Ishikawa (cell line): ENCODE results near the gene GABRA5.

Source experiments
- CEBPB ChIP-seq: IDR thresholded peaks from 2 replicates; pipeline ENCODE4 v1.6.1; 2012
- CREB1 ChIP-seq: IDR thresholded peaks from 2 replicates; pipeline ENCODE4 v1.6.1; 2012; ENCODE audit warnings: low read depth
- EGR1 ChIP-seq: IDR thresholded peaks from 2 replicates; pipeline ENCODE4 v1.6.1; 2012
- EP300 ChIP-seq: IDR thresholded peaks from 2 replicates; pipeline ENCODE4 v1.6.1; 2012; ENCODE audit warnings: borderline replicate concordance
- FOXM1 ChIP-seq: IDR thresholded peaks from 2 replicates; pipeline ENCODE4 v1.6.1; 2012; ENCODE audit warnings: low read depth, borderline replicate concordance
- NFIC ChIP-seq: IDR thresholded peaks from 2 replicates; pipeline ENCODE4 v1.6.1; 2012
- RAD21 ChIP-seq: IDR thresholded peaks from 2 replicates; pipeline ENCODE4 v1.6.1; 2012; ENCODE audit warnings: low read depth
- TAF1 ChIP-seq: IDR thresholded peaks from 2 replicates; pipeline ENCODE4 v1.6.1; 2012; ENCODE audit warnings: low read depth, mild to moderate bottlenecking
- TCF12 ChIP-seq: IDR thresholded peaks from 2 replicates; pipeline ENCODE4 v1.6.1; 2012; ENCODE audit warnings: low read depth
- TEAD4 ChIP-seq: IDR thresholded peaks from 2 replicates; pipeline ENCODE4 v1.6.1; 2012
- YY1 ChIP-seq: IDR thresholded peaks from 2 replicates; pipeline ENCODE4 v1.6.1; 2012; ENCODE audit warnings: low read depth
- ZBTB7A ChIP-seq: IDR thresholded peaks from 2 replicates; pipeline ENCODE4 v1.6.1; 2012; ENCODE audit warnings: low read depth
- TF ChIP-seq, protein P1 (sequence below): IDR thresholded peaks from 2 replicates; pipeline ENCODE4 v1.6.1; 2012
- TF ChIP-seq, protein P2 (sequence below): IDR thresholded peaks from 2 replicates; pipeline ENCODE4 v1.6.1; 2012; ENCODE audit warnings: low read depth, mild to moderate bottlenecking
- TF ChIP-seq, protein P3 (sequence below): IDR thresholded peaks from 2 replicates; pipeline ENCODE4 v1.6.1; 2012

GABRA5 gene

DNA sequence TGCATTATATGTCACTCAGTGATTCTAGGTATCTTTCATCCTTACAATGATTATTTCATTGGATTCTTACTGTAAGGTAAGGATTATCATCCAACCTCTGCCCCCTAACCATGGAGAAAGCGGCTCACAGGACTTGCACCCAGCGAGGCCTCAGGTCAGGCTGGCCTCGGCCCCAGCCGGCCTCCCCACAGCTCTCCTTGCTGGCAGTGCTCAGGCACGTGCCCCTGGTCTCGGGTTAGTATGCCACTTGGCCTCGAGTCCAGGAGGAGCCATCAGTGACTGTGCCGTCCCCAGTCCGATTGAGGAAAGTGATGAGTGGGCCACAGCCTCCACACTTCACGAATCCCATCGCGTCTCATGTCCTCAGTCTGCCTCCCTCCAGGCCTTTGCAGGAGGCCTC is 68.5 kb downstream of the GABRA5 start:
- TF ChIP-seq CEBPB (no peak), TAF1 (no peak), NFIC (no peak), FOXM1 (no peak), YY1 (no peak), EP300 (no peak), ZBTB7A (no peak), TEAD4 (no peak), CREB1 (no peak), TCF12 (no peak), RAD21 (no peak), EGR1 (no peak)
- TF ChIP-seq, protein P1, sequence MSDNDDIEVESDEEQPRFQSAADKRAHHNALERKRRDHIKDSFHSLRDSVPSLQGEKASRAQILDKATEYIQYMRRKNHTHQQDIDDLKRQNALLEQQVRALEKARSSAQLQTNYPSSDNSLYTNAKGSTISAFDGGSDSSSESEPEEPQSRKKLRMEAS, result no peak
- TF ChIP-seq, protein P2, sequence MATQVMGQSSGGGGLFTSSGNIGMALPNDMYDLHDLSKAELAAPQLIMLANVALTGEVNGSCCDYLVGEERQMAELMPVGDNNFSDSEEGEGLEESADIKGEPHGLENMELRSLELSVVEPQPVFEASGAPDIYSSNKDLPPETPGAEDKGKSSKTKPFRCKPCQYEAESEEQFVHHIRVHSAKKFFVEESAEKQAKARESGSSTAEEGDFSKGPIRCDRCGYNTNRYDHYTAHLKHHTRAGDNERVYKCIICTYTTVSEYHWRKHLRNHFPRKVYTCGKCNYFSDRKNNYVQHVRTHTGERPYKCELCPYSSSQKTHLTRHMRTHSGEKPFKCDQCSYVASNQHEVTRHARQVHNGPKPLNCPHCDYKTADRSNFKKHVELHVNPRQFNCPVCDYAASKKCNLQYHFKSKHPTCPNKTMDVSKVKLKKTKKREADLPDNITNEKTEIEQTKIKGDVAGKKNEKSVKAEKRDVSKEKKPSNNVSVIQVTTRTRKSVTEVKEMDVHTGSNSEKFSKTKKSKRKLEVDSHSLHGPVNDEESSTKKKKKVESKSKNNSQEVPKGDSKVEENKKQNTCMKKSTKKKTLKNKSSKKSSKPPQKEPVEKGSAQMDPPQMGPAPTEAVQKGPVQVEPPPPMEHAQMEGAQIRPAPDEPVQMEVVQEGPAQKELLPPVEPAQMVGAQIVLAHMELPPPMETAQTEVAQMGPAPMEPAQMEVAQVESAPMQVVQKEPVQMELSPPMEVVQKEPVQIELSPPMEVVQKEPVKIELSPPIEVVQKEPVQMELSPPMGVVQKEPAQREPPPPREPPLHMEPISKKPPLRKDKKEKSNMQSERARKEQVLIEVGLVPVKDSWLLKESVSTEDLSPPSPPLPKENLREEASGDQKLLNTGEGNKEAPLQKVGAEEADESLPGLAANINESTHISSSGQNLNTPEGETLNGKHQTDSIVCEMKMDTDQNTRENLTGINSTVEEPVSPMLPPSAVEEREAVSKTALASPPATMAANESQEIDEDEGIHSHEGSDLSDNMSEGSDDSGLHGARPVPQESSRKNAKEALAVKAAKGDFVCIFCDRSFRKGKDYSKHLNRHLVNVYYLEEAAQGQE, result no peak
- TF ChIP-seq, protein P3, sequence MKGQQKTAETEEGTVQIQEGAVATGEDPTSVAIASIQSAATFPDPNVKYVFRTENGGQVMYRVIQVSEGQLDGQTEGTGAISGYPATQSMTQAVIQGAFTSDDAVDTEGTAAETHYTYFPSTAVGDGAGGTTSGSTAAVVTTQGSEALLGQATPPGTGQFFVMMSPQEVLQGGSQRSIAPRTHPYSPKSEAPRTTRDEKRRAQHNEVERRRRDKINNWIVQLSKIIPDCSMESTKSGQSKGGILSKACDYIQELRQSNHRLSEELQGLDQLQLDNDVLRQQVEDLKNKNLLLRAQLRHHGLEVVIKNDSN, result no peak

DNA sequence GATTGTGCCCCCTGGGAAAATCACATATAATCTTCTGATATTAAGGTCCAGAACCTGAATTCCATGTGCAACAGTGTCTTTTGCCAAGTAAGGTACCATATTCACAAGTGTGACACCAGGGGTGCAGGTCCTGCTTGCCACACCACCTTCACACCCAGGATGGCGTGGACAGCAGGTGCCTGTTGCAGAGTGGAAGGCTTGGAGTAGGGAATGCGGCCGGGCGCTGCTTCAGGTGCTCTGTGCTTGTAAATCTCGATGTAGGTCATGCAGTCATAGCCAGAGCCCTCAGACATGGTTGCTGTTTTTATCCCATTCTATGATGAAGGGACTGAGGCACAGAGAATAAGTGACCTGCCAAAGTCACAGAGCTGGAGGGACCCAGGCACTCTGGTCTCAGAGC is 69.6 kb downstream of the GABRA5 start:
- no peak for TF ChIP-seq ZBTB7A

DNA sequence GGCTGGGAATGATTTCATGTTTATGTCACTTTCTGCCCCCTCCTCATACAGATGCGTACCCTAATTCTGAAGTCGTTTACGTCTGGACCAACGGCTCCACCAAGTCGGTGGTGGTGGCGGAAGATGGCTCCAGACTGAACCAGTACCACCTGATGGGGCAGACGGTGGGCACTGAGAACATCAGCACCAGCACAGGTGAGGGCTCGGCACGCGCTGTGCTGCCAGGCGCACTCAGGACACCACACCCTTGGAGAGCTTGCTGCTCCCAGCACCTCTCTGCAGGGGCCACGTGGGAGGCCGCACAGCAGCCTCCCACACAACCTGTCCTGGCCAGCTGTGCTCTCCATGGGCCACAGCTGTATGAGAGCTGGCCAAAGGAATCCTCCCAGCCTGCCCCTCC is 70.3 kb downstream of the GABRA5 start:
- TF ChIP-seq TCF12, result no peak
- TF ChIP-seq CREB1, result no peak
- TF ChIP-seq YY1, result no peak
- TF ChIP-seq EP300, result no peak
- no peak for TF ChIP-seq FOXM1

DNA sequence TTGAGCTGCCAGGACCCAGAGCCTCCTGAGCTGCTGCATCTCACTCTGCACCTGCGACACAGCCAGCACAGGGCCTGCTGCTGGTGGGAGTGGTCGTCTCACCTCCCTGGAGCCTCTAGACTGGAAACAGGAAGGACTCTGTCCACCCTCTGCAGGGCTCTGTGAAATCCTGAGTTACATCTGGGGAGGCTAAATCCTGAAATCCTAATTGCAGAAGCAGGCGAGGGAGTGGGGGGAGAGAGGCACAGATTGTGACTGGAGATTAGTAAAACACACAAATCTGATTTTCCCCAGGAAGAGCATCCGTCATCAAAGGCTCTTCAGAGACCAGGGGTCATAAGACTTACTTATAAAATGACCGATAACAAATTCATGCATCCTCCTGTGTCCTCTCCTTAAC is 72.5 kb downstream of the GABRA5 start:
- TF ChIP-seq RAD21 (no peak), TCF12 (no peak), CEBPB (no peak), EGR1 (no peak), TEAD4 (no peak), NFIC (no peak), EP300 (no peak), FOXM1 (no peak), TAF1 (no peak), ZBTB7A (no peak), YY1 (no peak), CREB1 (no peak)
- TF ChIP-seq, protein P1, result no peak
- TF ChIP-seq, protein P2, result no peak
- TF ChIP-seq, protein P3, result no peak

DNA sequence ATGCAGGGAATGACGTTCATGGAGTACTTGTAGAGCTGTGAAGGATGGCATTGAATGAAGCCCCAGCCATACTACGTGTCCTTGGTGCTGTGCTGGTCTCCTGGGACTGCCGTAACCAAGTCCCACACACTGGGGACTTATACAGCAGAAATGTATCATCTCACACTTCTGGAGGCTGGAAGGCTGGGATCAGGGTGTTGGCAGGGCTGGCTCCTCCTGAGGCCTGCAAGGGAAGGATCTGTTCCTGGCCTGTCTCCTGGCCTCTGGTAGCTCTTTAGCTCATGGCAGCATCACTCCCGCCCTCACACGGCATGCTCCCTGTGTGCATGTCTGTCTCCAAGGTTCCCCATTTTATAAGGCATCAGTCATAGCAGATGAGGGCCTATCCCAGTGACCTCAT is 74.6 kb downstream of the GABRA5 start:
- TF ChIP-seq, protein P1, result no peak
- TF ChIP-seq CREB1 (no peak), EP300 (no peak), TAF1 (no peak), ZBTB7A (no peak), NFIC (no peak), YY1 (no peak), FOXM1 (no peak), CEBPB (no peak), EGR1 (no peak), TEAD4 (no peak), TCF12 (no peak)
- TF ChIP-seq, protein P3, result no peak
- TF ChIP-seq, protein P2, result no peak
